ENCODE results near the gene CDK18.

The CDK18 gene

GRCh38 chr1:205580140-205580922, 75.9 kb downstream of the CDK18 start:
- no peak for TF ChIP-seq YY1 (IDR thresholded peaks at IDR 0.05; ENCODE audit: low read depth)
- no peak for TF ChIP-seq TEAD4 (IDR thresholded peaks at IDR 0.05)
- TF ChIP-seq CEBPB (IDR thresholded peaks at IDR 0.05), result no peak
- no peak for TF ChIP-seq MAX (IDR thresholded peaks at IDR 0.05)

- TF ChIP-seq TAF1 (IDR thresholded peaks at IDR 0.05; ENCODE audit: low read depth), result no peak
These were observed 76.4 kb downstream of the CDK18 start for GRCh38 chr1:205580923-205581180.

- TF ChIP-seq TEAD4 (IDR thresholded peaks at IDR 0.05) (no peak), REST (IDR thresholded peaks at IDR 0.05; ENCODE audit: low read depth) (no peak), RAD21 (IDR thresholded peaks at IDR 0.05; ENCODE audit: low read depth) (no peak), EP300 (IDR thresholded peaks at IDR 0.05; ENCODE audit: borderline replicate concordance) (no peak), MAX (IDR thresholded peaks at IDR 0.05) (no peak), CREB1 (IDR thresholded peaks at IDR 0.05; ENCODE audit: low read depth) (no peak), FOXM1 (IDR thresholded peaks at IDR 0.05; ENCODE audit: borderline replicate concordance, low read depth) (no peak), EGR1 (IDR thresholded peaks at IDR 0.05) (no peak)
These were observed 77.0 kb downstream of the CDK18 start for GRCh38 chr1:205581321-205581980.

- no peak for TF ChIP-seq CREB1 (IDR thresholded peaks at IDR 0.05; ENCODE audit: low read depth)
- no peak for TF ChIP-seq MAX (IDR thresholded peaks at IDR 0.05)
- no peak for TF ChIP-seq USF1 (IDR thresholded peaks at IDR 0.05)
- TF ChIP-seq EP300 (IDR thresholded peaks at IDR 0.05; ENCODE audit: borderline replicate concordance), result no peak
- no peak for TF ChIP-seq TCF12 (IDR thresholded peaks at IDR 0.05; ENCODE audit: low read depth)
- TF ChIP-seq NFIC (IDR thresholded peaks at IDR 0.05), result no peak
- no peak for TF ChIP-seq TAF1 (IDR thresholded peaks at IDR 0.05; ENCODE audit: low read depth)
- no peak for TF ChIP-seq ZBTB7A (IDR thresholded peaks at IDR 0.05; ENCODE audit: low read depth)
- TF ChIP-seq REST (IDR thresholded peaks at IDR 0.05; ENCODE audit: low read depth), result no peak
- no peak for TF ChIP-seq YY1 (IDR thresholded peaks at IDR 0.05; ENCODE audit: low read depth)
- TF ChIP-seq TEAD4 (IDR thresholded peaks at IDR 0.05), result no peak
- TF ChIP-seq EGR1 (IDR thresholded peaks at IDR 0.05), result no peak
- TF ChIP-seq CEBPB (IDR thresholded peaks at IDR 0.05), result no peak
- TF ChIP-seq FOXM1 (IDR thresholded peaks at IDR 0.05; ENCODE audit: borderline replicate concordance, low read depth), result no peak
- no peak for TF ChIP-seq RAD21 (IDR thresholded peaks at IDR 0.05; ENCODE audit: low read depth)
These were observed 77.6 kb downstream of the CDK18 start for GRCh38 chr1:205582046-205582445.
